Osteocyte (in vitro differentiated cells): ENCODE data around the gene FKBP8. TPM values are rescaled to one million over a fixed set of nuclear protein-coding genes. Genes with fewer than 3 reads are reported as not detected.
"Not testable (repeated sequence)": the region's sequence is repeated elsewhere in the genome, so short reads cannot be mapped to it uniquely, and the experiment has no call there.

Experiments used
- DNase-seq: peaks from one replicate; pipeline ENCODE4 v3.0.0; 2021; ENCODE audit warnings: mixed read lengths; ENCODE audit not compliant: unreplicated experiment; ENCODE audit errors: extremely low spot score
- H3K27ac Mint-ChIP-seq: one replicate; pipeline ENCODE4 v1.8.0; 2021; ENCODE audit warnings: mild to moderate bottlenecking, mixed read lengths; ENCODE audit not compliant: unreplicated experiment
- H3K27me3 Mint-ChIP-seq: one replicate; pipeline ENCODE4 v1.8.0; 2021; ENCODE audit warnings: mixed read lengths; ENCODE audit not compliant: unreplicated experiment
- H3K36me3 Mint-ChIP-seq: one replicate; pipeline ENCODE4 v1.8.0; 2021; ENCODE audit warnings: mixed read lengths; ENCODE audit not compliant: unreplicated experiment
- H3K4me1 Mint-ChIP-seq: one replicate; pipeline ENCODE4 v1.8.0; 2021; ENCODE audit warnings: mixed read lengths; ENCODE audit not compliant: unreplicated experiment
- H3K4me3 Mint-ChIP-seq: one replicate; pipeline ENCODE4 v1.8.0; 2021; ENCODE audit warnings: mild to moderate bottlenecking, moderate library complexity, mixed read lengths; ENCODE audit not compliant: unreplicated experiment
- H3K9me3 Mint-ChIP-seq: one replicate; pipeline ENCODE4 v1.8.0; 2021; ENCODE audit warnings: mixed read lengths; ENCODE audit not compliant: unreplicated experiment
- long read RNA-seq: library from polyadenylated mRNA; unstranded; transcript quantifications from one replicate; pipeline ENCODE4 v2.0.0, GENCODE V29; 2021
- total RNA-seq: library from RNA; stranded (reverse); gene quantifications from 2 replicates; pipeline ENCODE4 v1.2.1, GENCODE V29; 2021
- TF ChIP-seq, protein P1 (sequence below): fragments of 200-600 bp; sonication (generic); IDR thresholded peaks from 2 replicates; pipeline ENCODE4 v1.5.0; 2021; ENCODE audit warnings: antibody characterized with exemption, mild to moderate bottlenecking, moderate library complexity

The FKBP8 gene
- 242 and 253 TPM in 2 replicates for total RNA-seq
- long read RNA-seq, partial matches to known transcripts = 0 of 1 reads
- long read RNA-seq, other reads (novel, unspliced or antisense) = 1 of 1 reads

DNA sequence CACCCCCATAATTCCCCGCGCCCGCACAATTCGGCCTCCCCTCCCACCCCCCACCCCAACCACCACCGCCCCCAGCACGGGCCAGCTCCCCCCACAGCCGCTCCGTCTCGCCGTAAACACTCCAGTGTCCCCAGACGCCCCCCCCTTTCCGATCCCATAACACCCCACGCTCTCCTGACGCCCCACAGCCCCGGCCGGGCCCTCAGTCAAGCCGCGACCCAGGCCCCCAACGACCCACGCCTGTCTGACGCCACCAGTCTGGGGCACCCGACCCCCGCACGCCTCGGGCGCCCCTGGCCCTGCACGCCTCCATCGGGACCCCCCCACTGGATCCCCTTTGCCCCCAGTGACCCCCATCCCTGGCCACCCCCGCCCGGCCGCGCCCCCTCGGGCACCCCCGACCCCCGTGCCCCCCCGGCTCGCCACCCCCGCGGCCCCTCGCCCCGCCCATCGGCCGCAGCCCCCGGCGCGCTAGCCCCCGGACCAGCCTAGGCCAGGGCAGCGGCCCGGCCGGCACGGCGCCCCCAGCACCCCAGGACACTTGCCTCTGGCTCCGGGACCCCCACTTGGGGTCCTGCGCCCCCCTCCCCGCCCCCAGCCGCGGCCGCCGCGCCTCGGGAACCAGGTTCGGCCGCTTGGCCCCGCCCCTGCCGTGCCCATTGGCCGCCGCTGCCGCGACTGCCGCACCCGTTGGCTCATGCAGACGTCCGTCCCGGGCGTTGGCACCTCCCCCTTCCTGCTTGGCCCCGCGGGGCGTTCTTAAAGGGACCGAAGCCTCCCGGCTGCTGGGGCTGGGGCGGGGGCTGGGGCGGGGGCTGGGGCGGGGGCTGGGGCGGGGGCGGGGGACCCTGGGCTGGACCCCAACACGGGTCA is at the start of gene FKBP8:
FKBP8 (minus strand) TSS at position 633 of the 873 bp plus-strand sequence. CDS start 1,603 bp downstream, outside the sequence.
- H3K27ac Mint-ChIP-seq = peak within 1 kb of the TSS; percentile 85
- H3K9me3 Mint-ChIP-seq = no peaks in the 10 kb centered on the region
- peaks cover 6% of the 10 kb centered on the region for H3K36me3 Mint-ChIP-seq
- peak; percentile 97 for DNase-seq
- peak within 1 kb of the TSS; percentile 86 for H3K4me3 Mint-ChIP-seq
- TF ChIP-seq, protein P1, sequence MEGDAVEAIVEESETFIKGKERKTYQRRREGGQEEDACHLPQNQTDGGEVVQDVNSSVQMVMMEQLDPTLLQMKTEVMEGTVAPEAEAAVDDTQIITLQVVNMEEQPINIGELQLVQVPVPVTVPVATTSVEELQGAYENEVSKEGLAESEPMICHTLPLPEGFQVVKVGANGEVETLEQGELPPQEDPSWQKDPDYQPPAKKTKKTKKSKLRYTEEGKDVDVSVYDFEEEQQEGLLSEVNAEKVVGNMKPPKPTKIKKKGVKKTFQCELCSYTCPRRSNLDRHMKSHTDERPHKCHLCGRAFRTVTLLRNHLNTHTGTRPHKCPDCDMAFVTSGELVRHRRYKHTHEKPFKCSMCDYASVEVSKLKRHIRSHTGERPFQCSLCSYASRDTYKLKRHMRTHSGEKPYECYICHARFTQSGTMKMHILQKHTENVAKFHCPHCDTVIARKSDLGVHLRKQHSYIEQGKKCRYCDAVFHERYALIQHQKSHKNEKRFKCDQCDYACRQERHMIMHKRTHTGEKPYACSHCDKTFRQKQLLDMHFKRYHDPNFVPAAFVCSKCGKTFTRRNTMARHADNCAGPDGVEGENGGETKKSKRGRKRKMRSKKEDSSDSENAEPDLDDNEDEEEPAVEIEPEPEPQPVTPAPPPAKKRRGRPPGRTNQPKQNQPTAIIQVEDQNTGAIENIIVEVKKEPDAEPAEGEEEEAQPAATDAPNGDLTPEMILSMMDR = no peak
- H3K27me3 Mint-ChIP-seq = no peaks in the 10 kb centered on the region
- peaks cover 16% of the 10 kb centered on the region for H3K4me1 Mint-ChIP-seq

DNA sequence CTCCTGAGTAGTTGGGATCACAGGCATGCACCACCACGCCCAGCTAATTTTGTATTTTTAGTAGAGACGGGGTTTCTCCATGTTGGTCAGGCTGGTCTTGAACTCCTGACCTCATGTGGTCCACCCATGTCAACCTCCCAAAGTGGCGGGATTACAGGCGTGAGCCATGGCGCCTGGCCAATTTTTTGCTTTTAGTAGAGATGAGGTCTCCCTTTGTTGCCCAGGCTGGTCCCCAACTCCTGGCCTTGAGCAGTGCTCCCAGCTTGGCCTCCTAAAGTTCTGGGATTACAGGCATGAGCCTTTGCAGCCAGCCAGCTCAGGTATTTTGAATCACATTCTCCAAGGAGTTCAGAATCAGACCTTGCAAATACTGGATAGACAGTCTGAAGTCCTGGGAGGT is 49.4 kb upstream of the FKBP8 start:
- not testable (repeated sequence) for H3K27ac Mint-ChIP-seq, H3K36me3 Mint-ChIP-seq, DNase-seq, H3K27me3 Mint-ChIP-seq, H3K4me3 Mint-ChIP-seq, H3K9me3 Mint-ChIP-seq
- peaks cover 25% of the 10 kb centered on the region for H3K4me1 Mint-ChIP-seq

DNA sequence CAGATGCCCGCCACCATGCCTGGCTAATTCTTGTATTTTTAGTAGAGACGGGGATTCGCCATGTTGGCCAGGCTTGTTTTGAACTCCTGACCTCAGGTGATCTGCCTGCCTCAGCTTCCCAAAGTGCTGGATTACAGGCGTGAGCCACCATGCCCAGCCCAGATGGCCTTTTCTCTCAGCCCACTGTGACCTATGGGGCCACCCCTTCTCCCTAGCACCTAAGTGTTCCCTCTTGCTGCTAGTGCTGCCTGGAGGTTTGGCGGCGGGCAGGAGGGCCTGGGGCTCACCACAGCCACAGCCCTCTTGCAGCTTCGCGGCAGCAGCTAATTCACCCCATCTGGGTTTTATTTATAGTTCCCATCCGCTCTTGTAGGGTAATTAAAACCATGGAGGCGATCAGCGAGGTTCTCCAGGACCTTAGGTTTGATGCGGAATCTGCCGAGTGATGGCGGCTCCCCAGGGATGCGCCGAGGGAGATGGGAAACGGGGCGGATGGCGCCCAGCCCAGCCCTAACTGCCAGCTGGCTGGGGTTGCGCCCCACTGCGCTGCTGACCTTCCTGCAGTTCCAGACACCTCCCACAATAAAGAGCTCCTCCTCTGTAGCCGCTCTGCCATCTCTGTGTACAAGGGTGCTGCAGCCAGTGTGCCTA is 48.5 kb upstream of the FKBP8 start:
- Mint-ChIP-seq H3K4me3 (no peak overlapping the region), H3K9me3 (no peaks in the 10 kb centered on the region), H3K4me1 (peaks cover 25% of the 10 kb centered on the region), H3K27me3 (no peaks in the 10 kb centered on the region), H3K27ac (no peak overlapping the region), H3K36me3 (peaks cover 1% of the 10 kb centered on the region)
- DNase-seq = no peak
- TF ChIP-seq, protein P1 = no peak

DNA sequence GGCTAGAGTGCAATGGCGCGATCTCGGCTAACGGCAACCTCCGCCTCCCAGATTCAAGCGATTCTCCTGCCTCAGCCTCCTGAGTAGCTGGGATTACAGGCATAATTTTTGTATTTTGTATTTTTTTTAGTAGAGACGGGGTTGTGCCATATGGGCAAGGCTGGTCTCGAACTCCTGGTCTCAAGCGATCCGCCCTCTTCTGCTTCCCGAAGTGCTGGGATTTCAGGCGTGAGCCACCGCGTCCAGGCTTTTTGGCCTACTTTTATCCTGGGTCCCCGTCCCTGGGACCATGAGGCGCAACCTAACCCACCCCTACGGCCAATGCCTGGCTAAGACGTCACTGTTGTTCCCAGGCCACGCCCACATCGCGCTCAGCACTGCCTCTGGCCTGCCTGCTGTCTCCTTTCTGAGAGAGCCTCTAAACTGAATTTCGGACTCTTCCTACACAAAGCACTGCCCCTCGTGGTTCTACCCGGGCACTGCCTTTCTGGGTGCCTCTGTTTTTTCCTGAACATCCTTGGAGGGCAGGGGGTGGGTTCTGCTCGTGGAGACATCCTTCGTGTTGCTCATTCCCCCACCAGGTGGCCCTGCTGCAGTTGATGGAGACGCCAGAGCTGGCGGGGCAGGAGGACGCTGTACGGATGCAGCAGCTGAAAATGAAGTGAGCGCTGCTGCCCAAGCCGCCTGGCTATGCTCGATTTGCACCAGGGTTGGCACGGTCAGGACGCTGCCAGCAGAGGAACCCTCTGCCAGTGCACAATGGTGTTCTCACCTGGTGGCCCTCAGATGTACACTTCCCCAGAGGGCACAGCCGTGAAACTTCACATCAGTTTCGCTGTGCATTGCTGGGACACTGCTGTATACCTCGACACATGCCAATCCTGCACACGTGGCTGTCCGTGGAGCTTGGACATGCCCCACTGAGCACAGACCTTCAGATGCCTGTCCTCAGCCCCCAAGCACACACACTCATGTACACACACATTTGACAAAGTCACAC is 47.2 kb upstream of the FKBP8 start:
- H3K27ac Mint-ChIP-seq = peak overlapping the region; percentile 74
- peaks cover 23% of the 10 kb centered on the region for H3K4me1 Mint-ChIP-seq
- H3K36me3 Mint-ChIP-seq = peaks cover 1% of the 10 kb centered on the region
- no peaks in the 10 kb centered on the region for H3K27me3 Mint-ChIP-seq
- H3K9me3 Mint-ChIP-seq = no peaks in the 10 kb centered on the region
- DNase-seq = peak; percentile 91
- H3K4me3 Mint-ChIP-seq = peak overlapping the region; percentile 79
- TF ChIP-seq, protein P1 = peak; percentile 58
